ENCODE data around the gene TNFRSF6B.
"Not testable (repeated sequence)": the region's sequence is repeated elsewhere in the genome, so short reads cannot be mapped to it uniquely, and the experiment has no call there.

The TNFRSF6B gene

GRCh38 chr20:63663332-63664066 is 33.0 kb upstream of the TNFRSF6B start:
- no peak for DNase-seq (ENCODE audit: low read depth)

- DNase-seq (ENCODE audit: low read depth) = no peak
These were observed 32.2 kb upstream of the TNFRSF6B start for GRCh38 chr20:63664143-63664851.

- DNase-seq (ENCODE audit: low read depth) = no peak
These were observed 31.4 kb upstream of the TNFRSF6B start for GRCh38 chr20:63664861-63665594.

GRCh38 chr20:63665708-63666107 is 30.7 kb upstream of the TNFRSF6B start:
- DNase-seq (ENCODE audit: low read depth) = no peak

GRCh38 chr20:63667858-63668257 is 28.6 kb upstream of the TNFRSF6B start:
- no peak for DNase-seq (ENCODE audit: low read depth)

- no peak for DNase-seq (ENCODE audit: low read depth)
These were observed 28.1 kb upstream of the TNFRSF6B start for GRCh38 chr20:63668351-63668750.

- not testable (repeated sequence) for DNase-seq (ENCODE audit: low read depth)
These were observed 24.8 kb upstream of the TNFRSF6B start for GRCh38 chr20:63671695-63672094.

GRCh38 chr20:63672666-63673065 is 23.8 kb upstream of the TNFRSF6B start:
- no peak for DNase-seq (ENCODE audit: low read depth)

- DNase-seq (ENCODE audit: low read depth) = no peak
These were observed 22.5 kb upstream of the TNFRSF6B start for GRCh38 chr20:63673951-63674350.

GRCh38 chr20:63675681-63676368 is 20.6 kb upstream of the TNFRSF6B start:
- no peak for DNase-seq (ENCODE audit: low read depth)

- no peak for DNase-seq (ENCODE audit: low read depth)
These were observed 18.4 kb upstream of the TNFRSF6B start for GRCh38 chr20:63678071-63678470.

- DNase-seq (ENCODE audit: low read depth) = no peak
These were observed 17.6 kb upstream of the TNFRSF6B start for GRCh38 chr20:63678667-63679465.

GRCh38 chr20:63679799-63680305 is 16.6 kb upstream of the TNFRSF6B start:
- no peak for DNase-seq (ENCODE audit: low read depth)

- no peak for DNase-seq (ENCODE audit: low read depth)
These were observed 16.0 kb upstream of the TNFRSF6B start for GRCh38 chr20:63680427-63680826.

- no peak for DNase-seq (ENCODE audit: low read depth)
These were observed 15.4 kb upstream of the TNFRSF6B start for GRCh38 chr20:63680857-63681608.

- no peak for DNase-seq (ENCODE audit: low read depth)
These were observed 14.8 kb upstream of the TNFRSF6B start for GRCh38 chr20:63681609-63682142.

GRCh38 chr20:63682384-63683139 is 13.9 kb upstream of the TNFRSF6B start:
- no peak for DNase-seq (ENCODE audit: low read depth)

- DNase-seq (ENCODE audit: low read depth) = no peak
These were observed 11.0 kb upstream of the TNFRSF6B start for GRCh38 chr20:63685269-63686026.

- no peak for DNase-seq (ENCODE audit: low read depth)
These were observed 10.4 kb upstream of the TNFRSF6B start for GRCh38 chr20:63686094-63686491.
